WTC11 (cell line): ENCODE results near the gene CA5B. TPM values are rescaled to one million over a fixed set of nuclear protein-coding genes. Genes with fewer than 3 reads are reported as not detected.
"Not testable (repeated sequence)": the region's sequence is repeated elsewhere in the genome, so short reads cannot be mapped to it uniquely, and the experiment has no call there.

Experiments used
- ATAC-seq: fragments of 200-7000 bp; cut with Tn5 transposase; 2 replicates; pipeline ENCODE4 v1.10.0; 2021; ENCODE audit warnings: mild to moderate bottlenecking, moderate library complexity
- CTCF ChIA-PET: fragments of 300-600 bp; sonication (Branson Sonifier 250); formaldehyde crosslinking; loops from one replicate; lab custom pipeline; 2021; ENCODE audit warnings: antibody characterized with exemption; lab: Charles Lee
- POLR2A ChIA-PET: fragments of 350-600 bp; sonication (Branson Sonifier 250); formaldehyde crosslinking; loops from one replicate; lab custom pipeline; 2021; ENCODE audit warnings: antibody characterized with exemption; lab: Charles Lee
- DNase-seq: peaks from one replicate; pipeline ENCODE4 v3.0.0; 2021; ENCODE audit warnings: low spot score
- H3K27ac Mint-ChIP-seq: 2 replicates; pipeline ENCODE4 v1.8.0; 2021; ENCODE audit warnings: mixed read lengths
- H3K27me3 Mint-ChIP-seq: 2 replicates; pipeline ENCODE4 v1.8.0; 2021; ENCODE audit warnings: low read depth, mild to moderate bottlenecking, moderate library complexity, mixed read lengths
- H3K36me3 Mint-ChIP-seq: 2 replicates; pipeline ENCODE4 v1.8.0; 2021; ENCODE audit warnings: mixed read lengths
- H3K4me1 Mint-ChIP-seq: 2 replicates; pipeline ENCODE4 v1.8.0; 2022; ENCODE audit warnings: mixed read lengths
- H3K4me3 Mint-ChIP-seq: 2 replicates; pipeline ENCODE4 v1.8.0; 2021; ENCODE audit warnings: mild to moderate bottlenecking, moderate library complexity, mixed read lengths
- H3K9me3 Mint-ChIP-seq: 2 replicates; pipeline ENCODE4 v1.8.0; 2021; ENCODE audit warnings: mixed read lengths
- ATF1 ChIP-seq: sonication (generic); formaldehyde crosslinking; IDR thresholded peaks from 2 replicates; pipeline ENCODE4 v1.8.1; 2023; ENCODE audit warnings: mild to moderate bottlenecking, moderate library complexity, missing genetic modification reagents
- ATF2 ChIP-seq: sonication (generic); formaldehyde crosslinking; IDR thresholded peaks from 2 replicates; pipeline ENCODE4 v1.8.1; 2022; ENCODE audit warnings: low read depth, missing genetic modification reagents, borderline replicate concordance
- CREM ChIP-seq: sonication (generic); formaldehyde crosslinking; IDR thresholded peaks from 2 replicates; pipeline ENCODE4 v1.8.1; 2022; ENCODE audit warnings: mild to moderate bottlenecking, missing genetic modification reagents, moderate library complexity
- GRHL2 ChIP-seq: fragments of 250-450 bp; sonication (Bioruptor Pico); IDR thresholded peaks from 2 replicates; pipeline ENCODE4 v1.8.0; 2022; ENCODE audit warnings: mild to moderate bottlenecking, moderate library complexity; ENCODE audit not compliant: insufficient replicate concordance, severe bottlenecking
- IRF2 ChIP-seq: sonication (generic); formaldehyde crosslinking; IDR thresholded peaks from 2 replicates; pipeline ENCODE4 v1.8.0; 2022; ENCODE audit warnings: low read depth, missing genetic modification reagents, borderline replicate concordance
- MYBL2 ChIP-seq: sonication (generic); formaldehyde crosslinking; IDR thresholded peaks from 2 replicates; pipeline ENCODE4 v1.8.1; 2023; ENCODE audit warnings: mild to moderate bottlenecking, moderate library complexity, missing genetic modification reagents
- NR1H2 ChIP-seq: sonication (generic); formaldehyde crosslinking; IDR thresholded peaks from 2 replicates; pipeline ENCODE4 v1.9.0; 2021; ENCODE audit warnings: mild to moderate bottlenecking, moderate library complexity, missing genetic modification reagents
- NR2C2 ChIP-seq: sonication (generic); formaldehyde crosslinking; IDR thresholded peaks from 2 replicates; pipeline ENCODE4 v1.8.0; 2022; ENCODE audit warnings: mild to moderate bottlenecking, missing genetic modification reagents
- SMAD4 ChIP-seq: sonication (generic); formaldehyde crosslinking; IDR thresholded peaks from 2 replicates; pipeline ENCODE4 v1.8.0; 2022; ENCODE audit warnings: mild to moderate bottlenecking, missing genetic modification reagents
- TEAD4 ChIP-seq: sonication (generic); formaldehyde crosslinking; IDR thresholded peaks from 2 replicates; pipeline ENCODE4 v1.8.0; 2022; ENCODE audit warnings: mild to moderate bottlenecking, missing genetic modification reagents
- ZBTB21 ChIP-seq: sonication (generic); formaldehyde crosslinking; IDR thresholded peaks from 2 replicates; pipeline ENCODE4 v1.8.1; 2023; ENCODE audit warnings: mild to moderate bottlenecking, missing genetic modification reagents, borderline replicate concordance
- ZNF138 ChIP-seq: sonication (generic); formaldehyde crosslinking; conservative IDR thresholded peaks from 2 replicates; pipeline ENCODE4 v1.8.1; 2022; ENCODE audit warnings: mild to moderate bottlenecking, moderate library complexity, missing genetic modification reagents
- ZNF281 ChIP-seq: sonication (generic); formaldehyde crosslinking; IDR thresholded peaks from 2 replicates; pipeline ENCODE4 v1.8.0; 2023; ENCODE audit warnings: mild to moderate bottlenecking, missing genetic modification reagents
- ZNF396 ChIP-seq: fragments of 250-450 bp; sonication (Bioruptor Pico); IDR thresholded peaks from 2 replicates; pipeline ENCODE4 v1.8.0; 2021; ENCODE audit warnings: mild to moderate bottlenecking, moderate library complexity, borderline replicate concordance
- ZNF423 ChIP-seq: fragments of 250-450 bp; sonication (Bioruptor Pico); IDR thresholded peaks from 2 replicates; pipeline ENCODE4 v2.1.2; 2022; ENCODE audit warnings: mild to moderate bottlenecking, moderate library complexity
- total RNA-seq: library from RNA; stranded (reverse); gene quantifications from 3 replicates; pipeline ENCODE4 v1.2.3, GENCODE V29; 2021
- TF ChIP-seq, protein P1 (sequence below): sonication (generic); formaldehyde crosslinking; conservative IDR thresholded peaks from 2 replicates; pipeline ENCODE4 v1.8.1; 2022; ENCODE audit warnings: mild to moderate bottlenecking, missing genetic modification reagents

Gene CA5B
- total RNA-seq, 1 experiment from 2014 or later = 9.0 TPM

DNA sequence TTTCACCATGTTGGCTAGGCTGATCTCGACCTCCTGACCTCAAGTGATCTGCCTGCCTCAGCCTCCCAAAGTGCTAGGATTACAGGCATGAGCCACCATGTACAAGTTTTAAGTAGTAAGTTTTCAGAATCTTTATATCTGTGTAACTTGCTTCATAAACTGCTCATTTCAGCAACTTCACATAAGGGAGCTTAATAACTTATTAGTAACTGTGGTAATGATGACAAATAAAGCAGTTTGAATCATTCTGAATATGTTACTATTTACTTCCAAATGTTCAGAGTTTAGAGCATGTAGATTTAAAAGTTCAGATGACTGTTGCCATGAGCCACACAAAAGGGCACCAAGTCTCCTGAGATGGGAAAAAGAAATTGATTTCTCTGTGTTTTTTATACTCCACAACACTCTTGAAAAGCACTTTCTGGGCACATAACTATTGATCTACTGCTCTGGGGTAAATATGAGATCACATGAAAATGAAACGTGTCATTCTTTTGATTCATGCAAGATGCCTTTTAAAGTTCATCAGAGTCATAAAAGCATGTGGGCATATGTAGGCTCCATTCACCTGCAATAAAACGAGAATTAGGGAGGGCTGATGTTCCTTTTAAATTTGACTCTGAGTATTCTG is 14.1 kb upstream of the CA5B start:
- ChIA-PET POLR2A (no interaction called here), CTCF (interaction anchor here (1.1 kb wide), 1 partner anchor 14 kb away, joined by 3 read pairs; the partner anchor contains the start of gene CA5B)
- Mint-ChIP-seq H3K27me3 (no peaks in the 10 kb centered on the region), H3K4me1 (peaks cover 5% of the 10 kb centered on the region), H3K27ac (no peak overlapping the region), H3K9me3 (no peaks in the 10 kb centered on the region), H3K4me3 (no peak overlapping the region), H3K36me3 (no peaks in the 10 kb centered on the region)
- TF ChIP-seq NR1H2 (no peak), ATF1 (CRISPR knock-in tag) (no peak), SMAD4 (no peak), ZNF138 (CRISPR knock-in tag) (no peak), ATF2 (CRISPR knock-in tag) (no peak), NR2C2 (CRISPR knock-in tag) (no peak), IRF2 (CRISPR knock-in tag) (no peak)
- TF ChIP-seq, protein P1, sequence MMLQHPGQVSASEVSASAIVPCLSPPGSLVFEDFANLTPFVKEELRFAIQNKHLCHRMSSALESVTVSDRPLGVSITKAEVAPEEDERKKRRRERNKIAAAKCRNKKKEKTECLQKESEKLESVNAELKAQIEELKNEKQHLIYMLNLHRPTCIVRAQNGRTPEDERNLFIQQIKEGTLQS (CRISPR knock-in tag) = no peak
- DNase-seq = no peak
- ATAC-seq = no peak

DNA sequence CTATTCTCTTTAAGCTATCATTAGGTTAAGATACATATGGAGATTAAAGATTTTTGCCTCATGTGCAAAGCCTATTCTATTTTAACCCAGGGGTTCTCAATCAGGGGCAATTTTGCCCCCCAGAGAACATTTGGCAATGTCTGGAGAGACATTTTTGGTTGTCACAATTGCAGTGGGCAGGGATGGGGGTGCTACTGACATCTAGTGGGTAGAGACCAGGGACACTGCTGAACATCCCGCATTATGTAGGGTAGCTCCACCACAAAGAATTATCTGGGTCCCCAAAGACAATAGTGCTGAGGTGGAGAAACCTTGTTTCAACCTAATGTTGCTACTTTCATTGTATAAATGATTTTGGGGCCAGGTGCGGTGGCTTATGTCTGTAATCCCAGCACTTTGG is 13.2 kb upstream of the CA5B start:
- CTCF ChIA-PET = interaction anchor here (1.0 kb wide), 1 partner anchor 14 kb away, joined by 4 read pairs; the partner anchor contains the start of gene CA5B

GRCh38 chrX:15731368-15731767 is 6.7 kb upstream of the CA5B start:
- DNase-seq, H3K9me3 Mint-ChIP-seq, ATAC-seq, H3K4me1 Mint-ChIP-seq, CTCF ChIA-PET, H3K27ac Mint-ChIP-seq, H3K27me3 Mint-ChIP-seq, H3K36me3 Mint-ChIP-seq, POLR2A ChIA-PET, H3K4me3 Mint-ChIP-seq: not testable (repeated sequence)

More for the DNA sequence above, 13.2 kb upstream of the CA5B start:
- no peaks in the 10 kb centered on the region for H3K36me3 Mint-ChIP-seq
- H3K27me3 Mint-ChIP-seq = no peaks in the 10 kb centered on the region
- no peaks in the 10 kb centered on the region for H3K4me1 Mint-ChIP-seq
- no peak for DNase-seq
- no peaks in the 10 kb centered on the region for H3K9me3 Mint-ChIP-seq
- no peak overlapping the region for H3K4me3 Mint-ChIP-seq
- POLR2A ChIA-PET = no interaction called here
- ATAC-seq = peak; percentile 60
- H3K27ac Mint-ChIP-seq = no peak overlapping the region
- TF ChIP-seq MYBL2 (CRISPR knock-in tag) (no peak), ZNF396 (CRISPR knock-in tag) (no peak), ZNF281 (CRISPR knock-in tag) (no peak), TEAD4 (no peak), ZBTB21 (CRISPR knock-in tag) (no peak), GRHL2 (CRISPR knock-in tag) (no peak), CREM (no peak), ZNF423 (CRISPR knock-in tag) (no peak)
